GM15510 (cell line): ENCODE measurements around the gene TTN.

Experiments used
- POLR2A ChIP-seq: IDR thresholded peaks from 3 replicates; pipeline ENCODE4 v1.6.1; 2011; ENCODE audit warnings: borderline replicate concordance; ENCODE audit not compliant: insufficient read length; ENCODE audit errors: extremely low read depth

TTN gene

GRCh38 chr2:178787155-178787554 is 20.1 kb downstream of the TTN start:
- TF ChIP-seq POLR2A = no peak

- no peak for TF ChIP-seq POLR2A
These were observed 23.3 kb downstream of the TTN start for GRCh38 chr2:178783889-178784288.

GRCh38 chr2:178782236-178782635 is 25.0 kb downstream of the TTN start:
- TF ChIP-seq POLR2A = no peak

GRCh38 chr2:178777577-178777976 is 29.6 kb downstream of the TTN start:
- TF ChIP-seq POLR2A = no peak

- no peak for TF ChIP-seq POLR2A
These were observed 30.5 kb downstream of the TTN start for GRCh38 chr2:178776751-178777150.

- no peak for TF ChIP-seq POLR2A
These were observed 31.2 kb downstream of the TTN start for GRCh38 chr2:178775975-178776374.

GRCh38 chr2:178770518-178770917 is 36.7 kb downstream of the TTN start:
- no peak for TF ChIP-seq POLR2A

- no peak for TF ChIP-seq POLR2A
These were observed 39.8 kb downstream of the TTN start for GRCh38 chr2:178767094-178768060.

GRCh38 chr2:178764097-178764496 is 43.1 kb downstream of the TTN start:
- TF ChIP-seq POLR2A = no peak

GRCh38 chr2:178761759-178762371 is 45.4 kb downstream of the TTN start:
- TF ChIP-seq POLR2A = no peak

GRCh38 chr2:178756843-178757242 is 50.4 kb downstream of the TTN start:
- TF ChIP-seq POLR2A = no peak

- TF ChIP-seq POLR2A = no peak
These were observed 50.9 kb downstream of the TTN start for GRCh38 chr2:178756343-178756742.

- no peak for TF ChIP-seq POLR2A
These were observed 59.5 kb downstream of the TTN start for GRCh38 chr2:178747767-178748166.

GRCh38 chr2:178734518-178734917 is 72.7 kb downstream of the TTN start:
- TF ChIP-seq POLR2A = no peak

- TF ChIP-seq POLR2A = no peak
These were observed 73.2 kb downstream of the TTN start for GRCh38 chr2:178733975-178734374.

GRCh38 chr2:178732913-178733312 is 74.3 kb downstream of the TTN start:
- no peak for TF ChIP-seq POLR2A
